HepG2 (cell line): ENCODE results near the gene RPTOR. TPM values are rescaled to one million over a fixed set of nuclear protein-coding genes. Genes with fewer than 3 reads are reported as not detected.

Experiments used
- ATAC-seq: fragments of 200-7000 bp; cut with Tn5 transposase; 3 replicates; pipeline ENCODE4 v1.9.1; 2020; ENCODE audit warnings: mild to moderate bottlenecking, moderate library complexity
- BruUV-seq: library from RNA; stranded (reverse); fragments of 400-500 nt; replicated peaks from 2 replicates; lab custom pipeline; 2021; lab: Mats Ljungman, UMichigan
- CTCF ChIA-PET: fragments of 300-600 bp; formaldehyde crosslinking; extraction: SDS; loops from one replicate; lab custom pipeline; 2021; ENCODE audit warnings: low total read pairs, inconsistent platforms, low intra/inter-chr PET ratio; lab: Yijun Ruan, JAX
- POLR2A ChIA-PET: fragments of 350-600 bp; sonication (Branson Sonifier 250); formaldehyde crosslinking; loops from one replicate; lab custom pipeline; 2020; ENCODE audit warnings: antibody characterized with exemption, inconsistent platforms; lab: Yijun Ruan, JAX
- DNase-seq: peaks from one replicate; pipeline ENCODE4 v3.0.0-alpha.2; 2015; ENCODE audit warnings: low spot score
- FAIRE-seq: peaks from 3 replicates; lab custom pipeline; 2011; peaks lifted over from hg19 to GRCh38; lab: Jason Lieb, UNC
- H2AFZ ChIP-seq: one replicate; pipeline ENCODE4 v1.6.1; 2011; ENCODE audit warnings: low read length, inconsistent platforms
- H3K27ac ChIP-seq: fragments of 300-600 bp; 3 replicates; pipeline ENCODE4 v1.8.0; 2011; ENCODE audit warnings: mixed run types, mild to moderate bottlenecking, mixed read lengths, low read length, inconsistent platforms; ENCODE audit not compliant: insufficient read depth; ENCODE audit errors: extremely low read length
- H3K27me3 ChIP-seq, 2 experiments: fragments of 200-600 bp in 1 of 2; 2 replicates in 1 of 2; 3 replicates in 1 of 2; pipeline versions ENCODE4 v1.6.0 to v1.8.0; 2011; ENCODE audit warnings: low read length in 2 of 2, mild to moderate bottlenecking in 2 of 2, moderate library complexity in 2 of 2, inconsistent platforms in 1 of 2; ENCODE audit not compliant: insufficient read depth in 2 of 2, control insufficient read depth in 1 of 2
- H3K36me3 ChIP-seq, 2 experiments: fragments of 200-600 bp in 1 of 2; replicated peaks in 1 of 2; 2 replicates in 1 of 2; 3 replicates in 1 of 2; pipeline versions ENCODE4 v1.5.1 to v1.8.0; 2011; ENCODE audit warnings: low read length in 2 of 2, inconsistent platforms in 1 of 2; ENCODE audit not compliant: insufficient read depth in 2 of 2, control insufficient read depth in 1 of 2
- H3K4me1 ChIP-seq: 2 replicates; pipeline ENCODE4 v1.5.1; 2012; ENCODE audit warnings: low read length, inconsistent platforms; ENCODE audit not compliant: insufficient read depth
- H3K4me2 ChIP-seq: 2 replicates; pipeline ENCODE4 v1.6.0; 2011; ENCODE audit warnings: low read depth, low read length, inconsistent platforms
- H3K4me3 ChIP-seq, 3 experiments: fragments of 200-600 bp in 1 of 3; sonication (generic), shearing (Covaris generic) in 1 of 3; replicated peaks in 1 of 3; 2 replicates each; pipeline ENCODE4 v1.5.1; 2011 to 2016; ENCODE audit warnings: low read length in 3 of 3, inconsistent platforms in 2 of 3, low read depth in 2 of 3, mild to moderate bottlenecking in 2 of 3, control low read depth in 1 of 3, mixed read lengths in 1 of 3; ENCODE audit not compliant: insufficient read depth in 1 of 3
- H3K79me2 ChIP-seq: one replicate; pipeline ENCODE4 v1.6.1; 2011; ENCODE audit warnings: low read length, inconsistent platforms; ENCODE audit not compliant: insufficient read depth
- H3K9ac ChIP-seq: 2 replicates; pipeline ENCODE4 v1.6.0; 2011; ENCODE audit warnings: mild to moderate bottlenecking, low read depth, low read length, inconsistent platforms; ENCODE audit not compliant: insufficient read depth
- H3K9me3 ChIP-seq: 2 replicates; pipeline ENCODE4 v1.5.1; 2012; ENCODE audit warnings: mild to moderate bottlenecking, low read length
- H4K20me1 ChIP-seq: 2 replicates; pipeline ENCODE4 v1.6.0; 2011; ENCODE audit warnings: inconsistent platforms, mild to moderate bottlenecking, low read length, moderate library complexity; ENCODE audit not compliant: insufficient read depth
- ESRRA ChIP-seq: sonication (generic); formaldehyde crosslinking; IDR thresholded peaks from 2 replicates; pipeline ENCODE4 v1.5.1; 2020; ENCODE audit warnings: mild to moderate bottlenecking, low read depth, missing genetic modification reagents
- HNRNPL ChIP-seq: fragments of 200-400 bp; formaldehyde crosslinking; IDR thresholded peaks from 2 replicates; pipeline ENCODE4 v1.6.1; 2017; ENCODE audit warnings: mild to moderate bottlenecking, low read depth, low read length
- PHF8 ChIP-seq: sonication (generic); formaldehyde crosslinking; IDR thresholded peaks from 2 replicates; pipeline ENCODE4 v1.5.0; 2020; ENCODE audit warnings: missing genetic modification reagents
- RNF2 ChIP-seq: fragments of 450-650 bp; conservative IDR thresholded peaks from 2 replicates; pipeline ENCODE4 v1.6.1; 2016; ENCODE audit warnings: low read depth
- SOX13 ChIP-seq, 3 experiments: fragments of 450-650 bp in 1 of 3; sonication (generic) in 1 of 3; formaldehyde crosslinking in 1 of 3; IDR thresholded peaks in 2 of 3; conservative IDR thresholded peaks in 1 of 3; 2 replicates each; pipeline versions ENCODE4 v1.5.0 to v1.6.1; 2016 to 2020; ENCODE audit warnings: antibody characterized with exemption in 1 of 3, mild to moderate bottlenecking in 1 of 3, missing compliant biosample characterization in 1 of 3, missing genetic modification reagents in 1 of 3, moderate library complexity in 1 of 3
- ZNF337 ChIP-seq: sonication (generic); formaldehyde crosslinking; IDR thresholded peaks from 2 replicates; pipeline ENCODE4 v1.5.1; 2020; ENCODE audit warnings: missing genetic modification reagents, low read depth, mild to moderate bottlenecking, borderline replicate concordance
- WGBS: methylation state at CpG from one replicate; pipeline ENCODE4 v1.1.6; 2017; ENCODE audit warnings: low lambda C conversion rate; 5-methylcytosine and 5-hydroxymethylcytosine counted together
- in situ Hi-C: cut with HindIII; loops from 2 replicates; pipeline ENCODE4 v1.10.0; 2017; ENCODE audit warnings: low pct_unique_long_range_greater_than_20kb; ENCODE audit not compliant: extremely low pct_ligation_motif_present
- intact Hi-C: fragments of 100-400 bp; cut with micrococcal nuclease; formaldehyde crosslinking; loops from one replicate; pipeline ENCODE4 v1.10.0; 2022; ENCODE audit not compliant: unreplicated experiment
- polyA plus RNA-seq, 8 experiments: library from polyadenylated mRNA; depleted of rRNA in 3 of 8; stranded (reverse) in 7 of 8; unstranded in 1 of 8; fragments of >200 nt; fragmentation: Illumina TruSeq in 4 of 8; extraction: Trizol in 4 of 8; gene quantifications; 2 replicates each; pipeline versions ENCODE4 v1.2.1 to v1.2.3, GENCODE V29; 2011 to 2016; ENCODE audit warnings: low read depth in 4 of 8, missing spikeins in 1 of 8, mixed read lengths in 1 of 8; ENCODE audit not compliant: insufficient read depth in 1 of 8
- total RNA-seq, 5 experiments: library from RNA; depleted of rRNA; stranded (reverse); fragments of >200 nt; fragmentation: Illumina TruSeq; extraction: Trizol; gene quantifications; 2 replicates each; pipeline ENCODE4 v1.2.3, GENCODE V29; 2016; ENCODE audit warnings: low read depth in 1 of 5
- TF ChIP-seq, protein P1 (sequence below): IDR thresholded peaks from 2 replicates; pipeline ENCODE4 v1.4.0; 2020; ENCODE audit warnings: mild to moderate bottlenecking, missing genetic modification reagents

The RPTOR gene
- total and polyA plus RNA-seq, 2 of the 13 experiments (the other 11 are each of a cell fraction or from before 2014, with no cell fraction given) = 6.6 to 25.3 TPM

DNA sequence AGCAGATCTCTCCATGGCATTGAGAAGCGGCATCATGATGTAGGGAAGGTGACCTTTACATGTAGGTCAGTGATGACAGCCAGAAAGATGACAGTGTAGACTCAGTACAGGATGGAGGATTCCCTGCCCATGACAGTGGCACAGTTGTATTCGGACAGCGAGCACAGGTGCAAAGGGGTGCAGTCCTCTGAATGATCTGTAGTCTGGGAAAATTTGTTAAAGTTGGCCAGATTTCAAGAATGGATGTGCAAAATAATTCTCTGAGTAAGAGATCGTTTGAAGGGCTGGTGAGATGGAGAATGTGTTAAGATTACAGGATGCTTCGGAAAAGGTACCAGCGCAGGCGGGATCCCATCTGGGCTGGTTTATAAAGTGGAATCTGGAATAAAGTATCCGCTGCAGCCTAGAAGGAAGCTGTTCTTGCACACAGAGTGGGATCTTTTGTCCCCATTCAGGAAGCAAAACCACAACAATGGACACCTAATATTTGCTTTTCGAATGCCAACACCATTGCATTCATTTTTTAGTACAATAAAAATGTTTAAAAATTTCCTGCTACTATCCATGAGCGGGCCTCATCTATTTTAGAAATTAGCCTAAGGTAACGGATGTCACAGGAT is 101.2 kb downstream of the RPTOR start:
- in situ Hi-C loops (no loop called here), intact Hi-C loops (no loop called here)
- Histone ChIP-seq H3K4me1 (peaks cover 14% of the 10 kb centered on the region), H3K27ac (no peak overlapping the region), H3K27me3 (no peaks in the 10 kb centered on the region), H3K9ac (no peak overlapping the region), H3K4me2 (no peak overlapping the region), H4K20me1 (peaks cover 9% of the 10 kb centered on the region; the same call in 1 of the 2 replicates), H3K9me3 (no peaks in the 10 kb centered on the region), H3K4me3 (no peak overlapping the region), H3K36me3 (peaks cover 9 to 33% of the 10 kb centered on the region in 2 experiments), H2AFZ (no peak overlapping the region), H3K79me2 (peaks cover 51% of the 10 kb centered on the region)
- ATAC-seq (no peak), DNase-seq (no peak), FAIRE-seq (peak; percentile 30)
- ChIA-PET CTCF (no interaction called here), POLR2A (no interaction called here)
- no TSS peak for BruUV-seq
- 97% methylated on average over 11 of the region's 11 CpGs for WGBS
- no peak for TF ChIP-seq PHF8
- no peak for TF ChIP-seq SOX13 (IDR thresholded peaks at IDR 0.05)
- TF ChIP-seq SOX13 (CRISPR knock-in tag; conservative IDR thresholded peaks at IDR 0.05 in 1 of 2, IDR thresholded peaks at IDR 0.05 in 1 of 2) = 0 out of 4 replicates have a peak, but pooled peaks of 1 of the 2 experiments have one; percentile 30
- no peak for TF ChIP-seq ESRRA (CRISPR knock-in tag)
- TF ChIP-seq, protein P1, sequence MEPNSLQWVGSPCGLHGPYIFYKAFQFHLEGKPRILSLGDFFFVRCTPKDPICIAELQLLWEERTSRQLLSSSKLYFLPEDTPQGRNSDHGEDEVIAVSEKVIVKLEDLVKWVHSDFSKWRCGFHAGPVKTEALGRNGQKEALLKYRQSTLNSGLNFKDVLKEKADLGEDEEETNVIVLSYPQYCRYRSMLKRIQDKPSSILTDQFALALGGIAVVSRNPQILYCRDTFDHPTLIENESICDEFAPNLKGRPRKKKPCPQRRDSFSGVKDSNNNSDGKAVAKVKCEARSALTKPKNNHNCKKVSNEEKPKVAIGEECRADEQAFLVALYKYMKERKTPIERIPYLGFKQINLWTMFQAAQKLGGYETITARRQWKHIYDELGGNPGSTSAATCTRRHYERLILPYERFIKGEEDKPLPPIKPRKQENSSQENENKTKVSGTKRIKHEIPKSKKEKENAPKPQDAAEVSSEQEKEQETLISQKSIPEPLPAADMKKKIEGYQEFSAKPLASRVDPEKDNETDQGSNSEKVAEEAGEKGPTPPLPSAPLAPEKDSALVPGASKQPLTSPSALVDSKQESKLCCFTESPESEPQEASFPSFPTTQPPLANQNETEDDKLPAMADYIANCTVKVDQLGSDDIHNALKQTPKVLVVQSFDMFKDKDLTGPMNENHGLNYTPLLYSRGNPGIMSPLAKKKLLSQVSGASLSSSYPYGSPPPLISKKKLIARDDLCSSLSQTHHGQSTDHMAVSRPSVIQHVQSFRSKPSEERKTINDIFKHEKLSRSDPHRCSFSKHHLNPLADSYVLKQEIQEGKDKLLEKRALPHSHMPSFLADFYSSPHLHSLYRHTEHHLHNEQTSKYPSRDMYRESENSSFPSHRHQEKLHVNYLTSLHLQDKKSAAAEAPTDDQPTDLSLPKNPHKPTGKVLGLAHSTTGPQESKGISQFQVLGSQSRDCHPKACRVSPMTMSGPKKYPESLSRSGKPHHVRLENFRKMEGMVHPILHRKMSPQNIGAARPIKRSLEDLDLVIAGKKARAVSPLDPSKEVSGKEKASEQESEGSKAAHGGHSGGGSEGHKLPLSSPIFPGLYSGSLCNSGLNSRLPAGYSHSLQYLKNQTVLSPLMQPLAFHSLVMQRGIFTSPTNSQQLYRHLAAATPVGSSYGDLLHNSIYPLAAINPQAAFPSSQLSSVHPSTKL (CRISPR knock-in tag) = no peak
- TF ChIP-seq RNF2 = no peak
- TF ChIP-seq ZNF337 (CRISPR knock-in tag) = no peak
- TF ChIP-seq HNRNPL = no peak
